Measurements from ENCODE around the gene HEXIM2.

HEXIM2 gene, protein sequence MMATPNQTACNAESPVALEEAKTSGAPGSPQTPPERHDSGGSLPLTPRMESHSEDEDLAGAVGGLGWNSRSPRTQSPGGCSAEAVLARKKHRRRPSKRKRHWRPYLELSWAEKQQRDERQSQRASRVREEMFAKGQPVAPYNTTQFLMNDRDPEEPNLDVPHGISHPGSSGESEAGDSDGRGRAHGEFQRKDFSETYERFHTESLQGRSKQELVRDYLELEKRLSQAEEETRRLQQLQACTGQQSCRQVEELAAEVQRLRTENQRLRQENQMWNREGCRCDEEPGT

GRCh38 chr17:45161288-45162024, at the start of gene HEXIM2:
Gene HEXIM2, plus strand, starts transcription at chr17:45161875. Its CDS starts 919 bp downstream, at chr17:45162794.
- peaks cover 3% of the 10 kb centered on the region; the same call in 1 of the 2 replicates for H3K36me3 ChIP-seq (ENCODE audit: control insufficient read depth, insufficient read depth, low read length)
- H3K4me3 ChIP-seq (replicated peaks; ENCODE audit: low read depth, low read length): peak within 1 kb of the TSS; percentile 96
- H3K27me3 ChIP-seq (replicated peaks; ENCODE audit: control insufficient read depth, insufficient read depth, low read length): no peaks in the 10 kb centered on the region
- TF ChIP-seq, protein P1, sequence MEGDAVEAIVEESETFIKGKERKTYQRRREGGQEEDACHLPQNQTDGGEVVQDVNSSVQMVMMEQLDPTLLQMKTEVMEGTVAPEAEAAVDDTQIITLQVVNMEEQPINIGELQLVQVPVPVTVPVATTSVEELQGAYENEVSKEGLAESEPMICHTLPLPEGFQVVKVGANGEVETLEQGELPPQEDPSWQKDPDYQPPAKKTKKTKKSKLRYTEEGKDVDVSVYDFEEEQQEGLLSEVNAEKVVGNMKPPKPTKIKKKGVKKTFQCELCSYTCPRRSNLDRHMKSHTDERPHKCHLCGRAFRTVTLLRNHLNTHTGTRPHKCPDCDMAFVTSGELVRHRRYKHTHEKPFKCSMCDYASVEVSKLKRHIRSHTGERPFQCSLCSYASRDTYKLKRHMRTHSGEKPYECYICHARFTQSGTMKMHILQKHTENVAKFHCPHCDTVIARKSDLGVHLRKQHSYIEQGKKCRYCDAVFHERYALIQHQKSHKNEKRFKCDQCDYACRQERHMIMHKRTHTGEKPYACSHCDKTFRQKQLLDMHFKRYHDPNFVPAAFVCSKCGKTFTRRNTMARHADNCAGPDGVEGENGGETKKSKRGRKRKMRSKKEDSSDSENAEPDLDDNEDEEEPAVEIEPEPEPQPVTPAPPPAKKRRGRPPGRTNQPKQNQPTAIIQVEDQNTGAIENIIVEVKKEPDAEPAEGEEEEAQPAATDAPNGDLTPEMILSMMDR (IDR thresholded peaks at IDR 0.05; ENCODE audit: insufficient read depth, low read length, poor library complexity, severe bottlenecking): no peak
- DNase-seq (ENCODE audit: extremely low read depth, insufficient read length): peak; percentile 99

- DNase-seq (ENCODE audit: extremely low read depth, insufficient read length): no peak
- TF ChIP-seq, protein P1 (IDR thresholded peaks at IDR 0.05; ENCODE audit: insufficient read depth, low read length, poor library complexity, severe bottlenecking): no peak
- Histone ChIP-seq H3K27me3 (replicated peaks; ENCODE audit: control insufficient read depth, insufficient read depth, low read length) (no peaks in the 10 kb centered on the region), H3K36me3 (ENCODE audit: control insufficient read depth, insufficient read depth, low read length) (peaks cover 12% of the 10 kb centered on the region), H3K4me3 (replicated peaks; ENCODE audit: low read depth, low read length) (no peak overlapping the region)
Observed at GRCh38 chr17:45112559-45113423, 48.9 kb upstream of the HEXIM2 start.

- H3K4me3 ChIP-seq (replicated peaks; ENCODE audit: low read depth, low read length): no peak overlapping the region
Observed at GRCh38 chr17:45113424-45113754, 48.3 kb upstream of the HEXIM2 start.

DNA sequence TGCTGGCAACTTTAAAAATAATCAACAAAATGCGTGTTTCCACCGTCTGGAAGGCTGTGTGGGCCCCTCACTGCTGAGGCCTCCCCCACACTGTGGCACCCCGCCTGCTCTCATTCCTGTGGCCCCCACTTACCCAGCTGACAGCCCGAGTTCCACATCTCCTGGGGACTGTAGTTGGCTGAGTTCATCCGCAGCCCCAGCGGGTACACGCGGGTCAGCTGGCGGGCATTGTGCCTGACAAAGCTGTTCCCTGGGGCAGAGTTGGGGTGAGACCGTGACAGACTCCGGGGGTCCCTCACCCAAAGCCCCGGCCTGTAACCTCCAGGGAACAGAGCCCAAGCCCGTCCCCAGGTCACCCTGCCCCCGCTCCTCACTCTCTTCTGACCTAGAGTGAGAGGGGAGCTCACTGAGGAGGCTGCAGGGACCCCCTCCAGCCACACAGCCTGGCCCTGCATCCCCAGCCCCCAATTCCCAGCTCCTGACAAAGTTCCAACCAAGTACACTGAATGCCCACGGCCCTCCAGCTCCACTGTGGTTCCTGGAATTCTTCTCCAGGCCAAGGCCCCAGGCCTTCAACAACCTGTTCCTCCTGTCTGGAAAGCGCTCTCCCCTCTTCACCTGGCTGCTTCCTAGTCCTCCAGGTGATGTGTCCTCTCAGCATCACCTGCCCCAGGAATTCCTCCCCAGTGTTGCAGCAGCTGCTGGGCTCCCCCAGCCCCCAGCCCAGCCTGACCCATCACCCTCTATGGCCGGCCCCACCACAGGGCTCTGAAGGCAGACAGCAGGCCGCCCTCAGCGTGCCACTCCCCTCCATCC, 47.4 kb upstream of the HEXIM2 start:
- no peak for DNase-seq (ENCODE audit: extremely low read depth, insufficient read length)
- no peak overlapping the region for H3K4me3 ChIP-seq (replicated peaks; ENCODE audit: low read depth, low read length)
- no peaks in the 10 kb centered on the region for H3K27me3 ChIP-seq (replicated peaks; ENCODE audit: control insufficient read depth, insufficient read depth, low read length)
- H3K36me3 ChIP-seq (ENCODE audit: control insufficient read depth, insufficient read depth, low read length): no peaks in the 10 kb centered on the region
- TF ChIP-seq, protein P1 (IDR thresholded peaks at IDR 0.05; ENCODE audit: insufficient read depth, low read length, poor library complexity, severe bottlenecking): no peak

More at GRCh38 chr17:45113424-45113754, 48.3 kb upstream of the HEXIM2 start:
- DNase-seq (ENCODE audit: extremely low read depth, insufficient read length): no peak
- TF ChIP-seq, protein P1 (IDR thresholded peaks at IDR 0.05; ENCODE audit: insufficient read depth, low read length, poor library complexity, severe bottlenecking): no peak
- Histone ChIP-seq H3K27me3 (replicated peaks; ENCODE audit: control insufficient read depth, insufficient read depth, low read length) (no peaks in the 10 kb centered on the region), H3K36me3 (ENCODE audit: control insufficient read depth, insufficient read depth, low read length) (peaks cover 7% of the 10 kb centered on the region)

DNA sequence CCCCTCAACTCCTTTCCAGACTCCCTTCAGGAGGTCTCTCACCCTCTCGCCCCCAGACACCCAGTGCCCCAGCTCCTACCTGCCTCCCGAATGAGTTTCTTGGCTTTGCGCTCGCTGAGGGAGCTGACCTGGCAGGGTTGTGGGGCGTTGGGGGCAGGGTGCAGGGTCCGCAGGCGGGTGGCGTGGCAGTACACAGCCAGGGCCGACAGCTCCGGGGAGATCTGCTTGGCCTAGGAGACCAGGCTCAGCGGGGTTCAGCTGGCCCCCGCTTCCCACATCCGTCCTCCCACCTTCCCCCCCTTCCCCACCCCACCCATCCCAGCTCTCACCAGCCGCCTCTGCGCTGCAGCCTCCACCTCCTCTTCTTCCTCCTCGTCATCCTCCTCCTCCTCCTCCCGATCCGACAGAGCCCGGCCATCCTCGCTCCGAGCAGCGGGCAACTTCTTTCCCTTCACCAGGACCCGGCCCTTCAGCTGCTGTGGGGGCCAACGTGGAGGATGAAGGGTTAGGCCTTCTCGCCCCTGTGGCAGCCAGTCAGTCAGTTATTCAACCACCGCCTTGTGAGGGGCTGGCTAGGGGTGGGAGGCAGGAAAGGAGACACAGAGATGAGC, 46.6 kb upstream of the HEXIM2 start:
- DNase-seq (ENCODE audit: extremely low read depth, insufficient read length): no peak
- no peaks in the 10 kb centered on the region for H3K36me3 ChIP-seq (ENCODE audit: control insufficient read depth, insufficient read depth, low read length)
- H3K27me3 ChIP-seq (replicated peaks; ENCODE audit: control insufficient read depth, insufficient read depth, low read length): no peaks in the 10 kb centered on the region
- H3K4me3 ChIP-seq (replicated peaks; ENCODE audit: low read depth, low read length): no peak overlapping the region
- TF ChIP-seq, protein P1 (IDR thresholded peaks at IDR 0.05; ENCODE audit: insufficient read depth, low read length, poor library complexity, severe bottlenecking): no peak

Measured in GM06990 (cell line).